Measurements from ENCODE around the gene DBP.

The DBP gene

GRCh38 chr19:48674921-48675824, 38.0 kb upstream of the DBP start:
- H3K9me3 ChIP-seq (ENCODE audit: control insufficient read depth, insufficient read depth, low read length) = no peaks in the 10 kb centered on the region
- H3K27ac ChIP-seq (ENCODE audit: low read depth, low read length) = no peak overlapping the region
- H3K4me1 ChIP-seq (ENCODE audit: control insufficient read depth, insufficient read depth, low read length) = peaks cover 22% of the 10 kb centered on the region
- H3K4me3 ChIP-seq (ENCODE audit: low read depth, low read length) = no peak overlapping the region
- no peaks in the 10 kb centered on the region for H3K36me3 ChIP-seq (ENCODE audit: control insufficient read depth, insufficient read depth, low read length)
- H3K9ac ChIP-seq (ENCODE audit: low read depth, low read length) = no peak overlapping the region
- 0 out of 2 replicates have a peak, but pooled peaks cover 8% of the 10 kb centered on the region for H3K27me3 ChIP-seq (ENCODE audit: control insufficient read depth, insufficient read depth, low read length)

GRCh38 chr19:48674216-48674809, 37.1 kb upstream of the DBP start:
- no peaks in the 10 kb centered on the region for H3K9me3 ChIP-seq (ENCODE audit: control insufficient read depth, insufficient read depth, low read length)
- H3K27me3 ChIP-seq (ENCODE audit: control insufficient read depth, insufficient read depth, low read length) = 0 out of 2 replicates have a peak, but pooled peaks cover 8% of the 10 kb centered on the region
- no peak overlapping the region for H3K9ac ChIP-seq (ENCODE audit: low read depth, low read length)
- H3K36me3 ChIP-seq (ENCODE audit: control insufficient read depth, insufficient read depth, low read length) = no peaks in the 10 kb centered on the region
- H3K27ac ChIP-seq (ENCODE audit: low read depth, low read length) = no peak overlapping the region
- no peak overlapping the region; the same call in 1 of the 2 replicates for H3K4me3 ChIP-seq (ENCODE audit: low read depth, low read length)
- peaks cover 22% of the 10 kb centered on the region for H3K4me1 ChIP-seq (ENCODE audit: control insufficient read depth, insufficient read depth, low read length)

GRCh38 chr19:48673436-48674100, 36.4 kb upstream of the DBP start:
- Histone ChIP-seq H3K4me3 (ENCODE audit: low read depth, low read length) (no peak overlapping the region; the same call in 1 of the 2 replicates), H3K4me1 (ENCODE audit: control insufficient read depth, insufficient read depth, low read length) (peaks cover 22% of the 10 kb centered on the region), H3K27ac (ENCODE audit: low read depth, low read length) (no peak overlapping the region), H3K9ac (ENCODE audit: low read depth, low read length) (no peak overlapping the region), H3K36me3 (ENCODE audit: control insufficient read depth, insufficient read depth, low read length) (no peaks in the 10 kb centered on the region), H3K9me3 (ENCODE audit: control insufficient read depth, insufficient read depth, low read length) (no peaks in the 10 kb centered on the region), H3K27me3 (ENCODE audit: control insufficient read depth, insufficient read depth, low read length) (0 out of 2 replicates have a peak, but pooled peaks cover 8% of the 10 kb centered on the region)

GRCh38 chr19:48672994-48673393, 35.8 kb upstream of the DBP start, which contains the start of gene NTN5:
NTN5 (minus strand) TSS chr19:48673017; CDS start chr19:48670986, 2,031 bp downstream.
- H3K4me3 ChIP-seq (ENCODE audit: low read depth, low read length) = no peak within 1 kb of the TSS; the same call in 1 of the 2 replicates
- no peak within 1 kb of the TSS for H3K27ac ChIP-seq (ENCODE audit: low read depth, low read length)
- no peak within 1 kb of the TSS for H3K9ac ChIP-seq (ENCODE audit: low read depth, low read length)

GRCh38 chr19:48671446-48671995, 34.3 kb upstream of the DBP start:
- H3K9me3 ChIP-seq (ENCODE audit: control insufficient read depth, insufficient read depth, low read length) = no peaks in the 10 kb centered on the region
- no peak overlapping the region for H3K4me3 ChIP-seq (ENCODE audit: low read depth, low read length)
- peaks cover 22% of the 10 kb centered on the region for H3K4me1 ChIP-seq (ENCODE audit: control insufficient read depth, insufficient read depth, low read length)
- H3K9ac ChIP-seq (ENCODE audit: low read depth, low read length) = no peak overlapping the region
- 0 out of 2 replicates have a peak, but pooled peaks cover 8% of the 10 kb centered on the region for H3K27me3 ChIP-seq (ENCODE audit: control insufficient read depth, insufficient read depth, low read length)
- H3K36me3 ChIP-seq (ENCODE audit: control insufficient read depth, insufficient read depth, low read length) = no peaks in the 10 kb centered on the region
- no peak overlapping the region for H3K27ac ChIP-seq (ENCODE audit: low read depth, low read length)

More at GRCh38 chr19:48672994-48673393, 35.8 kb upstream of the DBP start, which contains the start of gene NTN5:
- no peaks in the 10 kb centered on the region for H3K9me3 ChIP-seq (ENCODE audit: control insufficient read depth, insufficient read depth, low read length)
- 0 out of 2 replicates have a peak, but pooled peaks cover 8% of the 10 kb centered on the region for H3K27me3 ChIP-seq (ENCODE audit: control insufficient read depth, insufficient read depth, low read length)
- peaks cover 22% of the 10 kb centered on the region for H3K4me1 ChIP-seq (ENCODE audit: control insufficient read depth, insufficient read depth, low read length)
- no peaks in the 10 kb centered on the region for H3K36me3 ChIP-seq (ENCODE audit: control insufficient read depth, insufficient read depth, low read length)

GRCh38 chr19:48670699-48671445, 33.7 kb upstream of the DBP start:
- H3K4me1 ChIP-seq (ENCODE audit: control insufficient read depth, insufficient read depth, low read length) = peaks cover 22% of the 10 kb centered on the region
- H3K9me3 ChIP-seq (ENCODE audit: control insufficient read depth, insufficient read depth, low read length) = no peaks in the 10 kb centered on the region
- no peak overlapping the region for H3K9ac ChIP-seq (ENCODE audit: low read depth, low read length)

GRCh38 chr19:48669903-48670668, 32.9 kb upstream of the DBP start:
- H3K9ac ChIP-seq (ENCODE audit: low read depth, low read length) = no peak overlapping the region
- peaks cover 20% of the 10 kb centered on the region for H3K4me1 ChIP-seq (ENCODE audit: control insufficient read depth, insufficient read depth, low read length)
- H3K36me3 ChIP-seq (ENCODE audit: control insufficient read depth, insufficient read depth, low read length) = no peaks in the 10 kb centered on the region
- no peaks in the 10 kb centered on the region for H3K9me3 ChIP-seq (ENCODE audit: control insufficient read depth, insufficient read depth, low read length)
- 0 out of 2 replicates have a peak, but pooled peaks cover 8% of the 10 kb centered on the region for H3K27me3 ChIP-seq (ENCODE audit: control insufficient read depth, insufficient read depth, low read length)
- H3K4me3 ChIP-seq (ENCODE audit: low read depth, low read length) = no peak overlapping the region
- H3K27ac ChIP-seq (ENCODE audit: low read depth, low read length) = no peak overlapping the region

More at GRCh38 chr19:48670699-48671445, 33.7 kb upstream of the DBP start:
- no peaks in the 10 kb centered on the region for H3K36me3 ChIP-seq (ENCODE audit: control insufficient read depth, insufficient read depth, low read length)
- H3K27me3 ChIP-seq (ENCODE audit: control insufficient read depth, insufficient read depth, low read length) = 0 out of 2 replicates have a peak, but pooled peaks cover 8% of the 10 kb centered on the region
- no peak overlapping the region for H3K4me3 ChIP-seq (ENCODE audit: low read depth, low read length)
- H3K27ac ChIP-seq (ENCODE audit: low read depth, low read length) = no peak overlapping the region

- Histone ChIP-seq H3K36me3 (ENCODE audit: control insufficient read depth, insufficient read depth, low read length) (no peaks in the 10 kb centered on the region), H3K27ac (ENCODE audit: low read depth, low read length) (no peak overlapping the region)
Measured at GRCh38 chr19:48668761-48669160, 31.6 kb upstream of the DBP start.

GRCh38 chr19:48668332-48668731, 31.2 kb upstream of the DBP start:
- no peaks in the 10 kb centered on the region for H3K9me3 ChIP-seq (ENCODE audit: control insufficient read depth, insufficient read depth, low read length)
- H3K4me3 ChIP-seq (ENCODE audit: low read depth, low read length) = no peak overlapping the region
- no peaks in the 10 kb centered on the region for H3K27me3 ChIP-seq (ENCODE audit: control insufficient read depth, insufficient read depth, low read length)
- H3K4me1 ChIP-seq (ENCODE audit: control insufficient read depth, insufficient read depth, low read length) = peaks cover 3% of the 10 kb centered on the region; the same call in 1 of the 2 replicates
- H3K36me3 ChIP-seq (ENCODE audit: control insufficient read depth, insufficient read depth, low read length) = no peaks in the 10 kb centered on the region
- no peak overlapping the region for H3K27ac ChIP-seq (ENCODE audit: low read depth, low read length)
- no peak overlapping the region for H3K9ac ChIP-seq (ENCODE audit: low read depth, low read length)

More at GRCh38 chr19:48668761-48669160, 31.6 kb upstream of the DBP start:
- Histone ChIP-seq H3K9me3 (ENCODE audit: control insufficient read depth, insufficient read depth, low read length) (no peaks in the 10 kb centered on the region), H3K27me3 (ENCODE audit: control insufficient read depth, insufficient read depth, low read length) (0 out of 2 replicates have a peak, but pooled peaks cover 3% of the 10 kb centered on the region), H3K4me1 (ENCODE audit: control insufficient read depth, insufficient read depth, low read length) (peaks cover 7% of the 10 kb centered on the region), H3K4me3 (ENCODE audit: low read depth, low read length) (no peak overlapping the region), H3K9ac (ENCODE audit: low read depth, low read length) (no peak overlapping the region)

Measured in HUES48 (cell line).